Vagina (tissue), 2 donors: ENCODE measurements around the gene HNRNPU. TPM values are rescaled to one million over a fixed set of nuclear protein-coding genes. Genes with fewer than 3 reads are reported as not detected.
A peak's percentile ranks its signal among the peaks of the same experiment; 100 is the strongest.

Experiments used
- DNase-seq, 2 donors: peaks; one replicate each; pipeline ENCODE4 v3.0.0-alpha.2; 2017; ENCODE audit errors: extremely low spot score in 2 of 2
- H3K27ac ChIP-seq: fragments of 200-600 bp; sonication (generic); one replicate; pipeline ENCODE4 v1.5.1; 2019
- H3K27me3 ChIP-seq: fragments of 200-600 bp; sonication (generic); one replicate; pipeline ENCODE4 v1.5.1; 2019
- H3K36me3 ChIP-seq, 2 donors: fragments of 200-600 bp; sonication (generic); one replicate each; pipeline ENCODE4 v1.5.1; 2017 to 2019
- H3K4me1 ChIP-seq: fragments of 200-600 bp; sonication (generic); one replicate; pipeline ENCODE4 v1.5.1; 2019
- H3K4me3 ChIP-seq, 2 donors: fragments of 200-600 bp; sonication (generic); 1 replicate in 1 of 2; 2 replicates in 1 of 2; pipeline ENCODE4 v1.5.1; 2016 to 2019
- H3K9me3 ChIP-seq: fragments of 200-600 bp; sonication (generic); one replicate; pipeline ENCODE4 v1.5.1; 2019
- POLR2A ChIP-seq, 2 donors: fragments of 450-650 bp; IDR thresholded peaks; one replicate each; pipeline ENCODE4 v1.6.1; 2017; ENCODE audit warnings: antibody characterized with exemption in 2 of 2, mild to moderate bottlenecking in 2 of 2, moderate library complexity in 2 of 2
- POLR2AphosphoS5 ChIP-seq, 2 donors: sonication (generic); formaldehyde crosslinking; IDR thresholded peaks; one replicate each; pipeline ENCODE4 v1.9.0; 2017; ENCODE audit warnings: antibody characterized with exemption in 2 of 2, mild to moderate bottlenecking in 2 of 2, low read depth in 1 of 2; ENCODE audit not compliant: insufficient read depth in 1 of 2
- intact Hi-C: fragments of 100-400 bp; cut with DNase I; formaldehyde crosslinking; loops from one replicate; pipeline ENCODE4 v1.15.1; 2023
- total RNA-seq: library from RNA; depleted of rRNA; stranded (reverse); fragments of >200 nt; gene quantifications from one replicate; pipeline ENCODE4 v1.2.3, GENCODE V29; 2016
- TF ChIP-seq, protein P1 (sequence below), 3 experiments: fragments of 450-650 bp in 2 of 3; fragments of 200-600 bp in 1 of 3; sonication (generic) in 1 of 3; IDR thresholded peaks; one replicate each; pipeline ENCODE4 v1.5.1; 2017 to 2019; ENCODE audit warnings: antibody characterized with exemption in 3 of 3, mild to moderate bottlenecking in 2 of 3, moderate library complexity in 2 of 3

The HNRNPU gene
- total RNA-seq, result 293 TPM

DNA sequence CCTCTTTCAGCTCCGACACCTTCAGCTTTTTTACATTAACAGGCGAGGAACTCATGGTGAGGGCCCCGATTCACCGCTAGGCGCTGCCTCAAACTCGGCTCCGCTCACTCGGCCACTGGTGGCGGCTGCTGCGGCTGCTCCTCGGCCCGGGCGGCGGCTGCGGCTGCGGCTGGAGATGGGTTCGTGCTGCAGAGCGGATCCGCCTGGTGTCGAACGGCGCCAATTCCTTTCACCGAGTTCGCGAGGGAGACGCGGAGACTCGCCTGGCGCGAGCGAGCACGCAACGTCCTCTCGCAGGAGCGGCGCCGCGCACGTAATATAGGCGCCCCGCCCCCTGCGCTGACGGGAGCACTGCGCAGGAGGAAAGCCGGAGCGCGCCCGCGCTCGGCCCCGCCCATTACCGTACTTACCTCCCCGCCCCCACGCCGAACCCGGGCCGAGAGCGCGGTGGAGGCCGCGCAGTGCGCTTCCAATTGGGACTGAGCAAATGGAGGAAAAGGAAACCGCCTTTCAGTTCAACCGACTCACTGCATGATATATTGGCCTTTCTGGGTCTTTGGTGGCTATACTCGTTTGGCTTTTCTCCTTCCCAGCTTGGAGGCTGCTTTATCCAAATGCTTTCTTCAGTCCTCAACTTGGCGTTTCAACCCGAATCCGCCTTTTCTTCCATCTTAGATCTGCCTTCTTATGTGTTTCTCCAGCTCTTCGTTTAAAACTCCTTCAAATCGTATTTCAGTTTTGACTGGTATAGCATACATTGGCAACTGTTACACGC lies at the start of gene HNRNPU:
HNRNPU (minus strand) TSS at position 291 of the 775 bp plus-strand sequence; CDS start at position 55, 236 bp downstream.
- TF ChIP-seq, protein P1, sequence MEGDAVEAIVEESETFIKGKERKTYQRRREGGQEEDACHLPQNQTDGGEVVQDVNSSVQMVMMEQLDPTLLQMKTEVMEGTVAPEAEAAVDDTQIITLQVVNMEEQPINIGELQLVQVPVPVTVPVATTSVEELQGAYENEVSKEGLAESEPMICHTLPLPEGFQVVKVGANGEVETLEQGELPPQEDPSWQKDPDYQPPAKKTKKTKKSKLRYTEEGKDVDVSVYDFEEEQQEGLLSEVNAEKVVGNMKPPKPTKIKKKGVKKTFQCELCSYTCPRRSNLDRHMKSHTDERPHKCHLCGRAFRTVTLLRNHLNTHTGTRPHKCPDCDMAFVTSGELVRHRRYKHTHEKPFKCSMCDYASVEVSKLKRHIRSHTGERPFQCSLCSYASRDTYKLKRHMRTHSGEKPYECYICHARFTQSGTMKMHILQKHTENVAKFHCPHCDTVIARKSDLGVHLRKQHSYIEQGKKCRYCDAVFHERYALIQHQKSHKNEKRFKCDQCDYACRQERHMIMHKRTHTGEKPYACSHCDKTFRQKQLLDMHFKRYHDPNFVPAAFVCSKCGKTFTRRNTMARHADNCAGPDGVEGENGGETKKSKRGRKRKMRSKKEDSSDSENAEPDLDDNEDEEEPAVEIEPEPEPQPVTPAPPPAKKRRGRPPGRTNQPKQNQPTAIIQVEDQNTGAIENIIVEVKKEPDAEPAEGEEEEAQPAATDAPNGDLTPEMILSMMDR (IDR thresholded peaks at IDR 0.05), result peak in 1 of 3 experiments; percentile 44
- TF ChIP-seq POLR2AphosphoS5 (IDR thresholded peaks at IDR 0.05; ENCODE audit: insufficient read depth in 1 of 2, low read depth in 1 of 2) (peak; percentile 97 to 100), POLR2A (IDR thresholded peaks at IDR 0.05) (peak; percentile 81 to 99)
- intact Hi-C loops, result loop anchor here (1.0 to 10.0 kb wide), 2 partner anchors 105 to 820 kb away; a partner anchor contains a TSS
- Histone ChIP-seq H3K9me3 (no peaks in the 10 kb centered on the region), H3K27me3 (no peaks in the 10 kb centered on the region), H3K4me1 (peaks cover 31% of the 10 kb centered on the region), H3K27ac (peak within 1 kb of the TSS; percentile 100), H3K36me3 (peaks cover 0 to 16% of the 10 kb centered on the region in 2 donors), H3K4me3 (peak within 1 kb of the TSS; percentile 97 to 100)
- DNase-seq, result peak in 1 of 2 donors; percentile 97

DNA sequence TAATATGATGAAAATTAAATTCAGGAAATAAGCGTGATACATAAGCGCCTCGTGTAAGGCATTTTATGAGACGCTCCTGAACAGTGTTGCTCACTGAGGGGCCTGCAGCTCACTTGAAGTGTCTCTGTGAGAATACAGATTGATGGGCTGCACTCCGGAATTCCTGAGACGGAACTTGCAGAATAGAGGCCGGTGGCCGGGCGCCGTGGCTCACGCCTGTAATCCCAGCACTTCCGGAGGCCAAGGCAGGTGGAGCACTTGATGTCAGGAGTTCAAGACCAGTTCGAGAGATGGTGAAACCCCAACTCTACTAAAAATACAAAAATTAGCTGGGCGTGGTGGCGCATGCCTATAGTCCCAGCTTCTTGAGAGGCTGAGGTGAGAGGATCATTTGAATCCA lies 49.5 kb upstream of the HNRNPU start:
- no peak for DNase-seq
- no peak overlapping the region for H3K27ac ChIP-seq
- peaks cover 2% of the 10 kb centered on the region for H3K4me1 ChIP-seq
- H3K36me3 ChIP-seq, result no peaks in the 10 kb centered on the region
- no peak for TF ChIP-seq POLR2A (IDR thresholded peaks at IDR 0.05)
- no peak for TF ChIP-seq POLR2AphosphoS5 (IDR thresholded peaks at IDR 0.05; ENCODE audit: insufficient read depth in 1 of 2, low read depth in 1 of 2)
- TF ChIP-seq, protein P1 (IDR thresholded peaks at IDR 0.05), result no peak
- no peaks in the 10 kb centered on the region for H3K9me3 ChIP-seq
- H3K4me3 ChIP-seq, result no peak overlapping the region
- intact Hi-C loops, result no loop called here
- H3K27me3 ChIP-seq, result no peaks in the 10 kb centered on the region

DNA sequence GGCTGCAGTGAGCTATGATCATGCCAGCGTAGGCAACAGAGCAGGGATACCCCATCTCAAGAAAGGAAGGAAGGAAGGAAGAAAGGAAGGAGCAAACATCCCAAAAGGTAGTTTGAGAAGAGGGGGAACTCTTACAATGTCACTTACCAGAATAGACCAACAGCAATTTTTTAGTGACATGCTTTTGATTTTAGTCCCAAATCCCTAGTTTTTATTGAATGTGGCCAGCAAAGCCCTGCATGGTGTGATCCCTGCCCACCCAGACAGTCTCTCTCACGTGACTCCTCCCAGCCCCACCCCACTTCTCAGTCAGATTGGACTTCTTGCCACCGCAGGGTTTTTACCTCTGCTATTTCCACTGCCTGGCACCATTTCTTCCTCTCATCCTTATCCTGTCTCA lies 39.8 kb upstream of the HNRNPU start:
- DNase-seq, result no peak
- intact Hi-C loops, result no loop called here
- H3K27me3 ChIP-seq, result no peaks in the 10 kb centered on the region
- no peak overlapping the region for H3K4me3 ChIP-seq
- H3K9me3 ChIP-seq, result no peaks in the 10 kb centered on the region
- H3K27ac ChIP-seq, result no peak overlapping the region
- TF ChIP-seq POLR2AphosphoS5 (IDR thresholded peaks at IDR 0.05; ENCODE audit: insufficient read depth in 1 of 2, low read depth in 1 of 2) (no peak), POLR2A (IDR thresholded peaks at IDR 0.05) (no peak)
- TF ChIP-seq, protein P1 (IDR thresholded peaks at IDR 0.05), result no peak
- H3K4me1 ChIP-seq, result no peaks in the 10 kb centered on the region
- H3K36me3 ChIP-seq, result no peaks in the 10 kb centered on the region

DNA sequence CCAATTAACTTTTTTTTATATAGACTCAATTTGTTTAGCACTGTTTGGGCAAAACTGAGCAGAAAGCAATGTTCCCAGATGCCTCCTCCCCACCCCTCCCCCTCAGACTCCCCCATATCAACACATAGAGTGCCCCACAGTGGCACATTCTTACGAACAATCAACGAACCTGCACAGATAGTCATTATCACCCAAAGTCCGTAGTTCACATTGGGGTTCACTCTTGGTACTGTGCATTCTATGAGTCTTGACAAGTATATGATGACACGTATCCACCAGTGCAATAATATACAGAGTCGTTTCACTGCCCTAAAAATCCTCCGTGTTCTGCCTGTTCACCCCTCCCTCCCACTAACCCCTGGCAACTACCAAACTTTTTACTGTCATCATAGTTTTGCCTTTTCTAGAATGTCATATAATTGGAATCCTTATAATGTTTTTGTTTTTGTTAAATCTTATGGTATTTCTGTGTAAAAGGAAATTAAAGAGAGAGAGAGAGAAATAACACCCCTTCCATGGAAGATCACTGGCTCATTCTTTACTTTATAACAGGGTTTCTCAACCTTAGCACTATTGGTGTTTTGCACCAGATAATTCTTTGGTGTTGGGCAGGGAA lies 37.2 kb upstream of the HNRNPU start:
- DNase-seq, result no peak
- no peak overlapping the region for H3K4me3 ChIP-seq

More for the DNA sequence above, 37.2 kb upstream of the HNRNPU start:
- intact Hi-C loops, result no loop called here
- TF ChIP-seq POLR2AphosphoS5 (IDR thresholded peaks at IDR 0.05; ENCODE audit: insufficient read depth in 1 of 2, low read depth in 1 of 2) (no peak), POLR2A (IDR thresholded peaks at IDR 0.05) (no peak)
- TF ChIP-seq, protein P1 (IDR thresholded peaks at IDR 0.05), result no peak
- no peaks in the 10 kb centered on the region for H3K36me3 ChIP-seq
- H3K27me3 ChIP-seq, result no peaks in the 10 kb centered on the region
- H3K27ac ChIP-seq, result no peak overlapping the region
- no peaks in the 10 kb centered on the region for H3K9me3 ChIP-seq
- H3K4me1 ChIP-seq, result no peaks in the 10 kb centered on the region
